Testis (tissue), 2 donors: ENCODE data around the gene IL3.

Source experiments
- POLR2A ChIP-seq: fragments of 450-650 bp; IDR thresholded peaks from one replicate; pipeline ENCODE4 v1.6.1; 2017; ENCODE audit warnings: antibody characterized with exemption, mild to moderate bottlenecking, moderate library complexity
- TF ChIP-seq, protein P1 (sequence below), 3 experiments: fragments of 450-650 bp in 2 of 3; fragments of 200-600 bp in 1 of 3; sonication (generic) in 1 of 3; IDR thresholded peaks; one replicate each; pipeline ENCODE4 v1.5.1; 2016 to 2019; ENCODE audit warnings: antibody characterized with exemption in 3 of 3, mild to moderate bottlenecking in 2 of 3, moderate library complexity in 1 of 3

DNA sequence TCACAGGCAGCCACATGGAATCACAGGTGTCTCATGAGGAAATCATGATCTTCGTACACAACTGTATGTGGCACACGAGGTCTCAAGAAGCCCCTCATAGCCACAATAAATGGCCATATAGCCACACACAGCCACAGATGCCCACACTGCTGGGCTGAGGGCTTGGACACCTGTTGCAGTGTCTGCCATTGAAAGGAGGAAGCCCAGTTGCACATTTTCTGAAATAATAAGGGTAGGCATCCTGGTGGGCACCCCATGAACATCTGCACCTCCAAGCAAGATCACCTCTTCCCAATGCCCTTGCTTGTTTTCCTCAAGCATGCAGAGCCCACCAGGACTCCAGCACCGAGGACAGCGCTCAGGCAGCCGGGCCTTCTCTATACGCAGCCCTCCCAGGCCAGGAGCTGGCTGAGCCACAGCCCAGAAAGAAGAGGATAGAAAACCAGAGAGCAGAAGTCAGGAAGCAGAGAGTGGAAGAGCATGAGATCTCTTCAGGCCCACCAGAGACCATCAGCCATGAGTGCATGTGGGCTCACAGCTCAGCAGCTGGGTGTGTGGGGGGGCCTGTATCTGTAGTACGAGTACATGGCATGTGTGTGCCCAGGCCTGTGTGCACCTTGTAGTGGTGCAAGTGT lies 48.0 kb upstream of the IL3 start:
- TF ChIP-seq POLR2A: no peak
- TF ChIP-seq, protein P1, sequence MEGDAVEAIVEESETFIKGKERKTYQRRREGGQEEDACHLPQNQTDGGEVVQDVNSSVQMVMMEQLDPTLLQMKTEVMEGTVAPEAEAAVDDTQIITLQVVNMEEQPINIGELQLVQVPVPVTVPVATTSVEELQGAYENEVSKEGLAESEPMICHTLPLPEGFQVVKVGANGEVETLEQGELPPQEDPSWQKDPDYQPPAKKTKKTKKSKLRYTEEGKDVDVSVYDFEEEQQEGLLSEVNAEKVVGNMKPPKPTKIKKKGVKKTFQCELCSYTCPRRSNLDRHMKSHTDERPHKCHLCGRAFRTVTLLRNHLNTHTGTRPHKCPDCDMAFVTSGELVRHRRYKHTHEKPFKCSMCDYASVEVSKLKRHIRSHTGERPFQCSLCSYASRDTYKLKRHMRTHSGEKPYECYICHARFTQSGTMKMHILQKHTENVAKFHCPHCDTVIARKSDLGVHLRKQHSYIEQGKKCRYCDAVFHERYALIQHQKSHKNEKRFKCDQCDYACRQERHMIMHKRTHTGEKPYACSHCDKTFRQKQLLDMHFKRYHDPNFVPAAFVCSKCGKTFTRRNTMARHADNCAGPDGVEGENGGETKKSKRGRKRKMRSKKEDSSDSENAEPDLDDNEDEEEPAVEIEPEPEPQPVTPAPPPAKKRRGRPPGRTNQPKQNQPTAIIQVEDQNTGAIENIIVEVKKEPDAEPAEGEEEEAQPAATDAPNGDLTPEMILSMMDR (IDR thresholded peaks at IDR 0.05): no peak
